SK-N-SH (cell line): ENCODE data around the gene NANOS3. TPM values are rescaled to one million over a fixed set of nuclear protein-coding genes. Genes with fewer than 3 reads are reported as not detected.
"Not testable (repeated sequence)": the region's sequence is repeated elsewhere in the genome, so short reads cannot be mapped to it uniquely, and the experiment has no call there.

ENCODE experiments used
- CTCF ChIA-PET: fragments of 300-600, 350-600 bp; formaldehyde crosslinking; extraction: SDS; loops from one replicate; lab custom pipeline; 2021; lab: Yijun Ruan, JAX
- POLR2A ChIA-PET: fragments of 350-600 bp; sonication (Branson Sonifier 250); formaldehyde crosslinking; extraction: SDS; loops from one replicate; lab custom pipeline; 2020; ENCODE audit warnings: antibody characterized with exemption, inconsistent platforms; lab: Yijun Ruan, JAX
- DNase-seq: peaks from one replicate; pipeline ENCODE4 v3.0.0; 2012
- H2AFZ ChIP-seq: fragments of 200-600 bp; sonication (generic); 2 replicates; pipeline ENCODE4 v1.8.1; 2016; ENCODE audit warnings: antibody characterized with exemption, mild to moderate bottlenecking, low read depth
- H3F3A ChIP-seq: fragments of 200-600 bp; sonication (generic); replicated peaks from 2 replicates; pipeline ENCODE3; 2016; ENCODE audit warnings: antibody characterized with exemption, mild to moderate bottlenecking; ENCODE audit not compliant: insufficient read depth
- H3K27ac ChIP-seq, 2 experiments: fragments of 200-500 bp in 1 of 2; fragments of 200-600 bp in 1 of 2; sonication (Bioruptor generic) in 1 of 2; sonication (generic), shearing (Covaris generic) in 1 of 2; 2 replicates each; pipeline versions ENCODE4 v1.5.1 to v1.6.1; 2014 to 2016; ENCODE audit warnings: low read depth in 2 of 2, inconsistent platforms in 1 of 2, low read length in 1 of 2, mild to moderate bottlenecking in 1 of 2, mixed read lengths in 1 of 2
- H3K27me3 ChIP-seq: fragments of 200-600 bp; sonication (generic), shearing (Covaris generic); 2 replicates; pipeline ENCODE4 v1.6.1; 2016; ENCODE audit warnings: mixed run types; ENCODE audit not compliant: insufficient read depth
- H3K36me3 ChIP-seq, 2 experiments: fragments of 200-500 bp in 1 of 2; fragments of 200-600 bp in 1 of 2; sonication (Bioruptor generic) in 1 of 2; sonication (generic) in 1 of 2; replicated peaks in 1 of 2; 2 replicates each; pipeline versions ENCODE3 to v1.5.1; 2014 to 2016; ENCODE audit warnings: low read length in 1 of 2, mild to moderate bottlenecking in 1 of 2; ENCODE audit not compliant: insufficient read depth in 2 of 2, control insufficient read depth in 1 of 2
- H3K4me1 ChIP-seq, 2 experiments: fragments of 200-500 bp in 1 of 2; fragments of 200-600 bp in 1 of 2; sonication (Bioruptor generic) in 1 of 2; sonication (generic), shearing (Covaris generic) in 1 of 2; 2 replicates each; pipeline versions ENCODE4 v1.5.1 to v1.6.1; 2014 to 2016; ENCODE audit warnings: low read depth in 1 of 2, low read length in 1 of 2, mixed run types in 1 of 2; ENCODE audit not compliant: insufficient read depth in 2 of 2, control insufficient read depth in 1 of 2
- H3K4me2 ChIP-seq: fragments of 200-600 bp; sonication (generic), shearing (Covaris generic); 2 replicates; pipeline ENCODE4 v1.6.1; 2017; ENCODE audit warnings: mixed run types
- H3K4me3 ChIP-seq, 2 experiments: fragments of 200-500 bp in 1 of 2; fragments of 200-600 bp in 1 of 2; sonication (Bioruptor generic) in 1 of 2; sonication (generic), shearing (Covaris generic) in 1 of 2; 2 replicates each; pipeline versions ENCODE4 v1.5.1 to v1.8.1; 2014 to 2016; ENCODE audit warnings: low read depth in 2 of 2, inconsistent platforms in 1 of 2, low read length in 1 of 2, mild to moderate bottlenecking in 1 of 2, mixed read lengths in 1 of 2, moderate library complexity in 1 of 2
- H3K79me2 ChIP-seq: fragments of 200-600 bp; sonication (generic); 2 replicates; pipeline ENCODE4 v1.8.1; 2017; ENCODE audit warnings: mild to moderate bottlenecking; ENCODE audit not compliant: insufficient read depth
- H3K9ac ChIP-seq: fragments of 200-600 bp; sonication (generic); 2 replicates; pipeline ENCODE4 v1.6.1; 2017; ENCODE audit warnings: mixed run types
- H3K9me2 ChIP-seq: fragments of 200-600 bp; sonication (generic); 2 replicates; pipeline ENCODE4 v1.6.1; 2017; ENCODE audit warnings: mixed run types
- H3K9me3 ChIP-seq: fragments of 200-600 bp; sonication (generic); 2 replicates; pipeline ENCODE4 v1.6.1; 2017; ENCODE audit warnings: mixed run types, mild to moderate bottlenecking, moderate library complexity
- H4K20me1 ChIP-seq: fragments of 200-600 bp; sonication (generic); 2 replicates; pipeline ENCODE4 v1.6.1; 2017; ENCODE audit warnings: mild to moderate bottlenecking, mixed run types; ENCODE audit not compliant: insufficient read depth
- FOXM1 ChIP-seq: IDR thresholded peaks from 2 replicates; pipeline ENCODE4 v1.4.0; 2012; ENCODE audit warnings: low read depth, mild to moderate bottlenecking
- MEF2A ChIP-seq: IDR thresholded peaks from 2 replicates; pipeline ENCODE4 v1.4.0; 2012; ENCODE audit warnings: low read depth, borderline replicate concordance
- RAD21 ChIP-seq: IDR thresholded peaks from 2 replicates; pipeline ENCODE4 v1.6.1; 2012; ENCODE audit warnings: mild to moderate bottlenecking, low read length
- RFX5 ChIP-seq: IDR thresholded peaks from 2 replicates; pipeline ENCODE4 v1.6.1; 2012; ENCODE audit warnings: mild to moderate bottlenecking, improper control_type of control experiment, low read length
- RXRA ChIP-seq: IDR thresholded peaks from 2 replicates; pipeline ENCODE4 v1.4.0; 2012; ENCODE audit warnings: low read depth, mild to moderate bottlenecking, borderline replicate concordance
- TAF1 ChIP-seq: IDR thresholded peaks from 2 replicates; pipeline ENCODE4 v1.6.1; 2012; ENCODE audit warnings: low read depth, mild to moderate bottlenecking, low read length, moderate library complexity, borderline replicate concordance
- TCF12 ChIP-seq: IDR thresholded peaks from 2 replicates; pipeline ENCODE4 v1.4.0; 2012
- TEAD4 ChIP-seq: IDR thresholded peaks from 2 replicates; pipeline ENCODE4 v1.4.0; 2012; ENCODE audit warnings: mild to moderate bottlenecking, borderline replicate concordance; ENCODE audit not compliant: insufficient read depth
- USF1 ChIP-seq: IDR thresholded peaks from 2 replicates; pipeline ENCODE4 v1.4.0; 2012; ENCODE audit warnings: low read depth, borderline replicate concordance
- WGBS: methylation state at CpG from one replicate; pipeline ENCODE4 v1.1.6; 2017; ENCODE audit warnings: low lambda C conversion rate; 5-methylcytosine and 5-hydroxymethylcytosine counted together
- polyA plus RNA-seq, 3 experiments: library from polyadenylated mRNA; depleted of rRNA; stranded (reverse); fragments of >200 nt; gene quantifications; 2 replicates each; pipeline ENCODE4 v1.2.3, GENCODE V29; 2012

The NANOS3 gene
- polyA plus RNA-seq, 1 of the 3 experiments (the other 2 are of a cell fraction): 0.53 TPM

GRCh38 chr19:13851734-13852114 lies 25.2 kb upstream of the NANOS3 start:
- peaks cover 17% of the 10 kb centered on the region for H3K79me2 ChIP-seq
- peak overlapping the region; percentile 73 to 100 for H3K27ac ChIP-seq
- CTCF ChIA-PET: interaction anchor here (1.4 to 5.9 kb wide), 3 partner anchors 11 to 67 kb away, joined by 5 to 51 read pairs (median 5); no protein-coding TSS in a partner anchor

GRCh38 chr19:13852171-13852707 lies 24.7 kb upstream of the NANOS3 start:
- H3K4me3 ChIP-seq, H2AFZ ChIP-seq, H3K36me3 ChIP-seq, H3K9me2 ChIP-seq, H4K20me1 ChIP-seq, DNase-seq, H3K4me2 ChIP-seq, H3K27me3 ChIP-seq, H3K9me3 ChIP-seq: not testable (repeated sequence)
- peak overlapping the region; percentile 96 for H3K9ac ChIP-seq
- ChIA-PET CTCF (interaction anchor here (0.7 to 5.9 kb wide), 4 partner anchors 10 to 68 kb away, joined by 3 to 51 read pairs (median 6); no protein-coding TSS in a partner anchor), POLR2A (interaction anchor here (1.4 kb wide), 1 partner anchor 13 kb away, joined by 6 read pairs; no protein-coding TSS in a partner anchor)
- 84% methylated on average over 12 of the region's 12 CpGs for WGBS
- H3K4me1 ChIP-seq: peaks cover 15 to 23% of the 10 kb centered on the region in 2 experiments; a peak in 3 of 4 replicates
- peaks cover 17% of the 10 kb centered on the region for H3K79me2 ChIP-seq
- peak overlapping the region in 1 of 2 experiments; percentile 100; a peak in 2 of 4 replicates for H3K27ac ChIP-seq
- peaks cover 60% of the 10 kb centered on the region for H3F3A ChIP-seq

More at GRCh38 chr19:13851734-13852114, 25.2 kb upstream of the NANOS3 start:
- not testable (repeated sequence) for H3K4me3 ChIP-seq, H3K9me2 ChIP-seq
- 0 out of 2 replicates have a peak, but pooled peaks have one; percentile 3 for TF ChIP-seq TAF1
- TF ChIP-seq, all 33 proteins: peak for 1; not testable (repeated sequence) for 32
- Histone ChIP-seq H3K4me2 (peak overlapping the region; percentile 89), H3F3A (peaks cover 64% of the 10 kb centered on the region), H3K4me1 (peaks cover 19 to 26% of the 10 kb centered on the region in 2 experiments; a peak in 3 of 4 replicates), H3K9ac (peak overlapping the region; percentile 96)
- H4K20me1 ChIP-seq, H3K36me3 ChIP-seq, H2AFZ ChIP-seq, H3K9me3 ChIP-seq, H3K27me3 ChIP-seq, DNase-seq, POLR2A ChIA-PET: not testable (repeated sequence)
- 68% methylated on average over 5 of the region's 5 CpGs for WGBS

GRCh38 chr19:13856497-13856896 lies 20.4 kb upstream of the NANOS3 start:
- no peak overlapping the region for H3K4me3 ChIP-seq
- DNase-seq: no peak
- WGBS: 69% methylated on average over 2 of the region's 2 CpGs
- H3K9ac ChIP-seq: no peak overlapping the region
- H3K9me2 ChIP-seq: no peaks in the 10 kb centered on the region
- peaks cover 3 to 11% of the 10 kb centered on the region in 2 experiments; a peak in 3 of 4 replicates for H3K4me1 ChIP-seq
- peaks cover 21% of the 10 kb centered on the region for H3K79me2 ChIP-seq
- TF ChIP-seq RFX5 (no peak), RXRA (no peak), TAF1 (no peak), MEF2A (no peak), RAD21 (no peak), FOXM1 (no peak), USF1 (no peak), TEAD4 (no peak), TCF12 (no peak)
- H3K36me3 ChIP-seq: no peaks in the 10 kb centered on the region
- H3K27ac ChIP-seq: no peak overlapping the region
- H3K4me2 ChIP-seq: no peak overlapping the region
- H3K9me3 ChIP-seq: no peaks in the 10 kb centered on the region
- H4K20me1 ChIP-seq: no peaks in the 10 kb centered on the region
- POLR2A ChIA-PET: no interaction called here
- peaks cover 37% of the 10 kb centered on the region for H3F3A ChIP-seq
- no peak overlapping the region for H2AFZ ChIP-seq
- CTCF ChIA-PET: interaction anchor here (2.9 kb wide), 1 partner anchor 72 kb away, joined by 11 read pairs; no protein-coding TSS in a partner anchor
- H3K27me3 ChIP-seq: no peaks in the 10 kb centered on the region
